Transverse colon (tissue), 4 donors: ENCODE data around the gene PEX13. TPM values are rescaled to one million over a fixed set of nuclear protein-coding genes. Genes with fewer than 3 reads are reported as not detected.

Experiments used
- DNase-seq: peaks from one replicate; pipeline ENCODE4 v3.0.0-alpha.2; 2019
- H3K27ac ChIP-seq, 4 donors: fragments of 200-600 bp; sonication (generic); 2 replicates each; pipeline ENCODE4 v1.5.1; 2016 to 2018; ENCODE audit warnings: inconsistent platforms in 4 of 4
- H3K27me3 ChIP-seq: fragments of 200-600 bp; sonication (generic); 2 replicates; pipeline ENCODE4 v1.5.1; 2017; ENCODE audit warnings: inconsistent platforms
- H3K36me3 ChIP-seq, 4 donors: fragments of 200-600 bp; sonication (generic); 2 replicates each; pipeline ENCODE4 v1.5.1; 2017 to 2019; ENCODE audit warnings: inconsistent platforms in 4 of 4
- H3K4me1 ChIP-seq, 4 donors: fragments of 200-600 bp; sonication (generic); 2 replicates each; pipeline ENCODE4 v1.5.1; 2017 to 2020; ENCODE audit warnings: inconsistent platforms in 4 of 4
- H3K4me3 ChIP-seq, 4 donors: fragments of 200-600 bp; sonication (generic); 1 replicate in 1 of 4; 2 replicates in 3 of 4; pipeline versions ENCODE4 v1.5.1 to v1.6.1; 2017 to 2019; ENCODE audit warnings: inconsistent platforms in 4 of 4
- H3K9me3 ChIP-seq, 2 donors: fragments of 200-600 bp; sonication (generic); 2 replicates each; pipeline ENCODE4 v1.5.1; 2017 to 2019; ENCODE audit warnings: inconsistent platforms in 2 of 2
- CTCF ChIP-seq, 5 experiments: fragments of 200-600 bp in 3 of 5; fragments of 450-650 bp in 2 of 5; sonication (generic) in 3 of 5; IDR thresholded peaks; 1 replicate in 2 of 5; 2 replicates in 3 of 5; pipeline ENCODE4 v1.5.1; 2016 to 2017; ENCODE audit warnings: antibody characterized with exemption in 5 of 5, inconsistent platforms in 3 of 5, mild to moderate bottlenecking in 2 of 5, moderate library complexity in 1 of 5
- EP300 ChIP-seq: sonication (generic); formaldehyde crosslinking; IDR thresholded peaks from one replicate; pipeline ENCODE4 v1.6.1; 2017; ENCODE audit warnings: antibody characterized with exemption, low read depth
- POLR2A ChIP-seq: fragments of 450-650 bp; IDR thresholded peaks from one replicate; pipeline ENCODE4 v1.6.1; 2016; ENCODE audit warnings: antibody characterized with exemption, mild to moderate bottlenecking, moderate library complexity
- POLR2AphosphoS5 ChIP-seq, 3 donors: sonication (generic); formaldehyde crosslinking; IDR thresholded peaks; one replicate each; pipeline ENCODE4 v1.6.1; 2016; ENCODE audit warnings: antibody characterized with exemption in 3 of 3
- WGBS, 2 donors: methylation state at CpG; one replicate each; pipeline ENCODE4 v1.1.5; 2018; ENCODE audit warnings: low coverage in 1 of 2; 5-methylcytosine and 5-hydroxymethylcytosine counted together
- in situ Hi-C, 4 donors: fragments of 200-750 bp; cut with MboI; loops; one replicate each; pipeline versions ENCODE4 v1.15.0 to v1.15.1; 2017; ENCODE audit warnings: low sequenced_read_pairs in 3 of 4, low pct_ligation_motif_present in 1 of 4, low pct_unique_long_range_greater_than_20kb in 1 of 4
- intact Hi-C: fragments of 100-400 bp; cut with DNase I; formaldehyde crosslinking; loops from one replicate; pipeline ENCODE4 v1.15.1; 2023; ENCODE audit warnings: low total_unique reads
- small RNA-seq, 4 donors: library from RNA; depleted of rRNA; stranded (forward); fragments of <200 nt; gene quantifications; one replicate each; pipeline ENCODE3, GENCODE V24; 2016
- total RNA-seq, 4 donors: library from RNA; depleted of rRNA; stranded (reverse); fragments of >200 nt; gene quantifications; one replicate each; pipeline ENCODE4 v1.1.0, GENCODE V29; 2016

PEX13 gene
- total RNA-seq, 4 donors from 2014 or later = 20.2 to 44.1 (median 34.6) TPM

GRCh38 chr2:61100801-61101200 is 83.3 kb downstream of the PEX13 start:
- no peak for DNase-seq
- Histone ChIP-seq H3K9me3 (no peaks in the 10 kb centered on the region), H3K4me3 (no peak overlapping the region), H3K4me1 (no peaks in the 10 kb centered on the region), H3K27ac (no peak overlapping the region), H3K36me3 (no peaks in the 10 kb centered on the region), H3K27me3 (no peaks in the 10 kb centered on the region)
- in situ Hi-C loops (no loop called here), intact Hi-C loops (no loop called here)
- TF ChIP-seq EP300 (no peak), POLR2A (no peak), POLR2AphosphoS5 (IDR thresholded peaks at IDR 0.05) (no peak), CTCF (IDR thresholded peaks at IDR 0.05) (no peak)
- 94 to 96% methylated on average over 4 of the region's 4 CpGs for WGBS, 2 donors

Small RNA genes within 50 kb of the gene (small RNA-seq; reads per million reads assigned to genes)
- gene RNA5SP95 = 0 reads per million in 4 donors

Other genes starting within 250 kb of the PEX13 start
- 10 to 100 TPM in 3 of 4 donors, 1 to 10 TPM in 1; 6.2 to 29.5 (median 14.9) TPM for gene REL, start 136.1 kb upstream of the PEX13 start, total RNA-seq
- 10 to 100 TPM in 3 of 4 donors, 1 to 10 TPM in 1; 3.8 to 26.4 (median 12.1) TPM for gene PUS10, start 535 bp downstream of the PEX13 start, total RNA-seq
- 10 to 100 TPM in 3 of 4 donors, 1 to 10 TPM in 1; 5.4 to 19.4 (median 13.7) TPM for gene SANBR, start 48.2 kb downstream of the PEX13 start, total RNA-seq
- gene C2orf74, start 144.5 kb downstream of the PEX13 start, total RNA-seq = 1 to 10 TPM in 3 of 4 donors, not detected in 1; 4.2 to 7.1 (median 6.7) TPM